GM21737 (cell line): Measurements from ENCODE around the gene P2RX1.
"Not testable (repeated sequence)": the region's sequence is repeated elsewhere in the genome, so short reads cannot be mapped to it uniquely, and the experiment has no call there.

Experiments
- ATAC-seq: cut with Tn5 transposase; IDR thresholded peaks from one replicate; pipeline ENCODE4 v1.9.1; 2021; ENCODE audit warnings: mild to moderate bottlenecking, moderate library complexity; ENCODE audit not compliant: unreplicated experiment

The P2RX1 gene

DNA sequence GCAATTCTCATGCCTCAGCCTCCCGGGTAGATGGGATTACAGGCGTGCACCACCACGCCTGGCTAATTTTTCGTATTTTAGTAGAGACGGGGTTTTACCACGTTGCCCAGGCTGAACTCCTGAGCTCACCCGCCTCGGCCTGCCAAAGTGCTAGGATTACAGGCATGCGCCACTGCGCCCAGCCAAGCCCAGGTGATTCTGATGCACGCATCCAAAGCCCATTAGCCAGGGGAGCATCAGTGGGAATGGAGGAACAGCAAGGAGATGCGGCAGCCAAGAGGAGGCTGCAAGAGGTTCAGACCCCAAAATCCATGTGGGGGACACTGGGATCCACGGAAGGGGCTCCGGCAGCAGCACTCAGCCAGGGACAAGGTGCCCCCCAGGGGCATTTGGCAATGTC is 35.9 kb upstream of the P2RX1 start:
- no peak for ATAC-seq

DNA sequence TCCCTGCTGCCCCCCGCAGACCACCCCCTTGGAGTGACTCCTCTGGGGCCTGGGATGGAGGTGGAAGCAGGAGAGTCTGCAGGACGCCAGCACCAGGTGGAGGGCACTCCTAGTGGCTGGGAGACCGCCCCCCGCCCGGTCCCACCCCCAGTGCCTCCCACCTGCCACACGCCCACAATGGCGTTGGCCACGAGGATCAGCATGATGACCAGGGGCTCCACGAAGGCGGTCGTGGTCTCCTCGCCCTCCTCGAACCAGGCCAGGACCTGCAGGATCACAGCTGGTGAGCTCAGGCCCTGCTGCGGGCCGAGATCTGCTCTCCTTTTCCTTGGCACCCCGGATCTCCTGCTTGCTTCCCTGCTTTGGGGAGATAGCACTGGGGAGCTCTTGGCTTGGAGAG is 35.2 kb upstream of the P2RX1 start:
- no peak for ATAC-seq

DNA sequence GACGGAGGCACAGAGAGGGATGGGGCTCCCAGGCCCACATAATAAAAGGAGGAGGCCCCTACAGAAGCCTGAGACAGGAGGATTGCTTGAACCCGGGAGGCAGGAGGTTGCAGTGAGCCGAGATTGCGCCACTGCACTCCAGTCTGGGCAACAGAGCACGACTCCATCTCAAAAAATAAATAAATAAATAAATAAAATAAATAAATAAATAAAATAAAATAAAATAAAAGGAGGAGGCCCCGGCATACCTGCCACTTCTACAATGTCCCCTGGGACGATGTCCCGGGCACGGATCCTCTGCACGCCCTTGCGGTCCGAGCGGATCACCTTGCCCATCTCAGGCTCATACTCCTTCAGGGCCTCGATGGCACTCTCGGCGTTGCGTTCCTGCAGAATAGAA is 34.7 kb upstream of the P2RX1 start:
- ATAC-seq: no peak

- ATAC-seq: no peak
These were observed 34.3 kb upstream of the P2RX1 start for GRCh38 chr17:3950584-3950983.

GRCh38 chr17:3949418-3949817 is 33.2 kb upstream of the P2RX1 start:
- ATAC-seq: no peak

DNA sequence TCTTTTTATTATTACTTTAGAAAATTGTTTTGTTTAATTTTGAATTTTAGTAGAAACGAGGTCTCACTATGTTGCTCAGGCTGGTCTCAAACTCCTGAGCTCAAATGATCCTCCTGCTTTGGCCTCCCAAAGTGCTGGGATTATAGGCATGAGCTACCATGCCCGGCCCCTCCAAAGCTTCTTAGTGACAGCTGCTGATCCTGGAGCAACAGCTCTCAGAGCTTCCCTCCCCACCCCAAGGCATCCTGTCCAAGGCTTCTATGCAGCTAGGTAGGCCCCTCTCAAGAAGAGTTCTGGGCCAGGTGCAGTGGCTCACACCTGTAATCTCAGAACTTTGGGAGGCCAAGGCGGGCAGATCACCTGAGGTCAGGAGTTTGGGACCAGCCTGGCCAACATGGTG is 32.3 kb upstream of the P2RX1 start:
- not testable (repeated sequence) for ATAC-seq

GRCh38 chr17:3947318-3947810 is 31.1 kb upstream of the P2RX1 start:
- no peak for ATAC-seq

DNA sequence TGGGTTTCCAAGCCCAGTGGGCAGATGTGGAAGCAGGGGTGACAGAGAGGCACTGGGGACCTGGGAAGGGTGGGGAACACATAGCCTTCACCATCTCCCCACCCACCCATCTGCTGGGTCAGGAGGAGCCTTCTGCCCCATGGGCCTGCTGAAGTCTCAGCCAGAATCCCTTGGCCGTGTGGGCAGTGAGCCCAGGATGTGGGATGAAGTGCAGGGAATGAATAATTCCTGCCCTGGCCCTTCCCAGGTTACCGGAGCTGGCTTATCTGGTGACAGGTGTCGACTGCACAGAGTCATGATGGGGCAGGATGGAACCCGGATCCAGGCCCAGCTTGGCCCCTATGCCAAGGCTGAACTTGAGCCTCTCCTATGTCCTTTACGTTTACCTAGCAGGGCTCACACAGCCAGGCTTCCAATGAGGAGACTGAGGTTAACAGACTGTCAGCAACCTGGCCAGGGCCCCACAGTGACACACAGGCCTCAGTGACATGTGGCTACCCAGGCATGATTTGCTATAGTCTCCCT is 30.5 kb upstream of the P2RX1 start:
- ATAC-seq: no peak

GRCh38 chr17:3944485-3945388 is 28.5 kb upstream of the P2RX1 start:
- ATAC-seq: no peak

DNA sequence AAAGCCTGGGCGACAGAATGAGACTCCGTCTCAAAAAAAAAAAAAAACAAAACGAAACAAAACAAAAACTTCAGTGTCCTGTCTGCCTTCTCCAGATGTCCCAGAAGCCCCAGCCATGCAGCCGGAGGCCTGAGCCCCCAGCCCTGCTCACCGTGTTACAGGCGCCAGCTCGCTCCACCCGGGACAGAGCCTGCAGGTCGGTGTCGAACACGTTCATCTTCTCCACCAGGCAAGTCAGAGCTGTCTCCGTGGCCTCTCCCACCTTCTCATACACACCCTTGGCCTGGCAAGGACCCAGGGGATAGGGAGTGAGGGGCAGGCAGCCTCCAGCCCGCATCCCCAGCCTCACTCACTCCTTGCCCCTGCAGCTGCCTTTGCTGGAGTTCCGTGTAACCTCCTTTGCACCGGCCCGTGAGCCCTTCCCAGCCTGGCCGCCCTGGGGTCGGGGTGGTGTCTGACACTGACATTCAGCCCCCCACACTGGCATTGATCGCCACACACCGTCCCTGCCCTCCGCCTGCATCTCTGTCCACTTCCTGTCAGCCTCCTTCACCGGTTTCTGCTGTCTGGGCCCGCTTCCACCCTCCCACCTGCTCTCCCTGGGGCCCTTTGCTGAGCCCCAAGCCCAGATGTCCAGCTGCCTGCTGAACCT is 27.1 kb upstream of the P2RX1 start:
- ATAC-seq: no peak

DNA sequence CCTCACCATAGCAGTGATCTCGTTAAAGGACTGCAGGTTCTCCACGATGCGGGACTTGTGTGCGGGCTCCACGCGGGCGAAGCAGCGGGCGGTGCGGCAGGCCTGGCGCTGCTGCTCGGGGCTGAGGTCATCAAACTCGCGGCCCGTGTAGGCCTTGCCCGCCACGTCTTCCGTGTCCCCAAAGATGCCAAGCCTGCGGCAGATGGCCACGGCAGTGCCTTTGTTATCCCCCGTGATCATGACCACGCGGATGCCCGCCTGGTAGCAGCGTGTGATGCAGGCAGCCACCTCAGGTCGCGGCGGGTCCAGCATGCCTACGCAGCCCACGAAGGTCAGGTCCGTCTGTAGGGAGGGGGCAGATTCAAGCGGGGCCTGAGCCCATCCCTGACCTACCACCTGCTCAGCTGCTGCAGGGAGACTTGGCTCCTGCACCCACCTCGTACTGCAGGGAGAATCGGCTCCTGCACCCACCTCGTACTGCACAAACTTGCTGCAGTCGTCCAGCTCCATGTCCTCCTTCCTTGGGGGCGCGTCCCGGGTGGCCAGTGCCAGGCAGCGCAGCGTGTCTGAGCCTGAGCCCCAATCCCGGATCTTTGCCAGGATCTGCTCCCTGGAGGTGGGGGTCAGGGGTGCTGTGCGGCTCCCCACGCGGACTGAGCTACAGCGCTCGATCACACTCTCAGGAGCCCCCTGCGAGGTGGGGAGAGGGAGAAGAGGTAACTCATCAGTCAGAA is 24.9 kb upstream of the P2RX1 start:
- no peak for ATAC-seq

DNA sequence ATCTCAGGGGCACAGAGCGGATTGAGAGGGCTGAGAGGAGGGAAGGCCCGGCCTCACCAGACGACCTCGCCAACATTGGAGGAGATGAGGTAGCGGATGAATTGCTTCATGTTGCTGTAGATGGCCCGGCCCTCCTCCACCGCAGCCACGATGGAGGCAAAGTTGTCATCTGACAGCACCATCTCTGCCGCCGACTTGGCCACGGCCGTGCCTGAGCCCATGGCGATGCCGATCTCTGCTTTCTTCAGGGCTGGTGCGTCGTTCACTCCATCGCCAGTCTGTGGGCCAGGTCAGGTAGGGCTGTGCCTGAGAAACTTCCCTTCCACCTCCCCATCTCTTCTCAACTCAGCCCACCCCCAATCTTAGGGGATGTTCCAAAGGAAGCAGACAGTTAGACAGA is 21.1 kb upstream of the P2RX1 start:
- ATAC-seq: no peak

DNA sequence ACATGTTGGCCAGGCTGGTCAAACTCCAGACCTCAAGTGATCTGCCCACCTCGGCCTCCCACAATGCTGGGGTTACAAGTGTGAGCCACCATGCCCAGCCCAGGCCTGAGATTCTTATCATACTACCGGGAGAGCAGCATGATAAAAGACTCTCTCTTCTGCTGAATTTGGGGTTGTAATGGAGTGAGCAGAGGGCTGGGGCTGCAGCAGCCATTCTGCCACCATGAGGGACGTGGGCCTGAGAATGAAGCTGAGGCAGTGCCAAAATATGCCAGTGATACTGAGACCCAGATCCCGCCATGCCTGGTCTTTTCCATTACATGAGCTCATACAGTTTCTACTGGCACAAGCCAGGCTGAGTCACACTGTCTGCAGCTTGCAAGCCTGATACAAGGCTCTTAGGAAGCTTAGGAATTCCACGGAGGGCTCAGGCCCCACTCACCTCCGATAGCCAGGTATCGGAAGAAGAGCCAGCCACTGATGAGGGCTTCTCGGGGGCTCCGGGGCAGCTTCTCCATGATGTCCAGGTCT is 19.6 kb upstream of the P2RX1 start:
- no peak for ATAC-seq

GRCh38 chr17:3935140-3935542 is 18.9 kb upstream of the P2RX1 start:
- no peak for ATAC-seq

GRCh38 chr17:3929764-3930163 is 13.5 kb upstream of the P2RX1 start:
- no peak for ATAC-seq

DNA sequence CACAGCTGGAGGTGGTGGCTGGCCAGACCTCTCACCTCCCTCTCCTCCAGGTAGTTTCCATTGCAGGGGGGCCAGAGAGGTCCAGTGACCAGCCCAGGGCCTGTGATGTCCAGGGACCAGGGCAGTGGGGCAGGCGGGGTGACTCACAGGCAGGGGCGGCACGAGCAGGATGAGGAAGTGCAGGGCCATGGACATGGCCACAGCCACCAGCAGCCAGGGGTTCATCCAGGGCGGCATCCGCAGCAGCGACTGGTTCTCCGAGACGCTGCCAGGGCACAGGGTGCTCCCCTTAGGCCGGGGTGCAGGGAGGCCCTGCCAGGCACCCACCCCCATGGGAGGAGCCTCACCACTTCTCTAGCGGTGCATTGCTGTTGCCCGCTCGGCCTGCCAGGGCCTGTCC is 12.9 kb upstream of the P2RX1 start:
- ATAC-seq: no peak

DNA sequence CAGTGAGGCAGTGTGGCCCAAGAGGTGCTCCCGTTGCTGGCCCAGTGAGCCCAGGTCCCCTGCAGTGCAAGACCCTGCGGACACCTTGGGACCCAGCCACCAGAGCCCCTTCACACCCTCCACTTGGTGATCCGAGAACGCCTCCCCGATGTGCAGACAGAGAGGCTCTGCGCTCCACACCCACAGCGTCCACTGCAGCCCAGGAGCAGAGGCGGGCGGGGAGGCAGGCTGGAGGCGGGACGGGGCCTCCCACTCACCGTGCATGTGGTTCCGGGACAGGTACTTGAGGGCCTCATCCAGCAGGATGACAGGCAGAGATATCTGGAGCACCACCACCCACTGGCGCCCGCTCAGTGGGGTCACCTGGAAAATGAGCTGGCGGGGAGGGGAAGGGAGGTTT is 12.1 kb upstream of the P2RX1 start:
- ATAC-seq: no peak

DNA sequence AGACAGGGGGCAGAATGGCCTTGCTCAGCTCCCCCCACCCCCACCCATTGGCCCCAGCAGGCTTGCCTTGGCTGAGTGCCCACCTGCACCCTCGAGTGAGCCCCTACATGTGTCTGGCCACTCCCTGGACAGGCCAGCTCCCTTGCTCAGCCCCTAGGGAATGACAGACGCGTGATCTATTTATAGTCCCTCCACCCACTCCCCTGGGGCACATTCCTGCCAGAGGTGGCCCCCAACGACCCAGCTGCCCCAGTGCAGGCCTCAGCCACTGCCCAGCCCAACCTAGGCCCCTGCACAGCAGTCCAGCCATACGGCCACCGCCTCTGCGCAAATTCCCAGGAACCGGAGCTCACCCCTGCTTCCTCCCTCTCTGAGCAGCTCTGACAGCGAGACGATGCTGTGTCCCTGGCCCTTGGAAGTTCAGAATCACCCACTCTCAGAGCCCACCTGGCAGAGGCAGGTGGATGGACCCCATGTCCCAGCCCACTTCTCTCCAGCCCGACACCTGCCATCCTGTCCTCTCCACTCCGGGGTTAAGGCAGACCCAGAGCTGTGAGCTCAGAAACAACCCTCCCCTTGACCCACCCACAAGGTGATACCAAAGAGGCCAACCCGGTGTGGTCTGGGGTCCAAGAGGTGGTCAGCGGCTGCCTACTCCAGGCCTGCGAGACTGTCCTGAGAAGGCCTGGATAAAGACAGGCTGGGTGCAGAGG is 11.5 kb upstream of the P2RX1 start:
- no peak for ATAC-seq

GRCh38 chr17:3926860-3927627 is 10.8 kb upstream of the P2RX1 start:
- ATAC-seq: no peak
